Stimulated activated CD8-positive, alpha-beta memory T cell treated with anti-CD3 and anti-CD28 coated beads, Interleukin-15, amount 100 ng/mL, for 1 hour (primary cell): ENCODE measurements around the gene RXRA.

Experiments
- DNase-seq: peaks from one replicate; pipeline ENCODE4 v3.0.0-alpha.2; 2020; ENCODE audit warnings: low read depth

RXRA gene

DNA sequence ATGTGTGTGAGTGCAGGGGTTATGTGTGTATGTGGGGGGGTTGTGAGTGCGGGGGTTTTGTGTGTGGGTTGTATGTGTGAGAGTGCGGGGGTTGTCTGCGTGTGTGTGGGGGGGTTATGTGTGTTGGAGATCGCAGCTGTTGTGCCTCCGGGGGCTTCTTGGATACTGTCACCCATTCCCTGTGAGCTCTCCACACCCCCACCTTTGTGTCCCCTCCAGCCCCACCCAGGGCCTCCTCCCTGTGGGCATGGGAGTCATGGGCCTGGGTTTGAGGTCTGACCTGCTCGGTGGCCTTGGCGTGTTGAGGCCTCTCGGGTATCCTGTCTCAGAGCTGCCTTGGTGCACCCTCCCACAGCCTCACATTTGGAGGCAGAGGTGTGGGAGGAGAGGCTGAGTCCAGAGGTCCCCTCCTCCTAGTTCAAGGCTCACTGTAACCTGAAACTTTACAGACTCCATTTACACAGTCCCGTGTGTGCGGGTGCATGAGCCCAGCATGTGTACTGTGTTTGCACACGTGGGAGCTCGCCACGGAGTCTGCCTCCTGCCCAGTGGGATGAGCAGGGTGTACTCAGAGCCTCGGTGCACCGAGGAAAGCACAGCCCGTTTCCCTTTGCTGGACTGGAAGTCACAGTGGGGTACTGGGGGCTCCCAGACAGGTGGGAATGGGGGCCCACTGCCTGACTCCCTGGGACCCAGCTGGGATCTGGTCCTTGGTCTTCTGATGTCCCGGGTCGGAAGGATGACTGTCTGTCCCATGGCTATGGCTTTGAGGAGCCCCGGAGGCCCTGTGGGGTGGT is 43.4 kb downstream of the RXRA start:
- no peak for DNase-seq

DNA sequence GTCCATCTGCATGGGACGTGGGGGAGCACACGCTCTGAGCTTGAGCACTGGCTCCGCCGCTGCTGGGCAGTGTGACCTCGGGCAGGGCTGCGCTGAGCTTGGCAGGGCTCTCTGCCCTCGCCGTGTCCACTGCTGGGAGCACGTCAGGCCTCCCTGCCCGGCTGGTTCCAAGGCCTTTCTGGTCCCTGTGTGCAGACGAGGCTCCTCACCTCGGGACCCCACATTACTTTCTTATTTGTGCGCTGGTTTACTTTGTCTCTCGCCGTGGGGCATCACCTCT is 43.9 kb downstream of the RXRA start:
- DNase-seq = no peak

DNA sequence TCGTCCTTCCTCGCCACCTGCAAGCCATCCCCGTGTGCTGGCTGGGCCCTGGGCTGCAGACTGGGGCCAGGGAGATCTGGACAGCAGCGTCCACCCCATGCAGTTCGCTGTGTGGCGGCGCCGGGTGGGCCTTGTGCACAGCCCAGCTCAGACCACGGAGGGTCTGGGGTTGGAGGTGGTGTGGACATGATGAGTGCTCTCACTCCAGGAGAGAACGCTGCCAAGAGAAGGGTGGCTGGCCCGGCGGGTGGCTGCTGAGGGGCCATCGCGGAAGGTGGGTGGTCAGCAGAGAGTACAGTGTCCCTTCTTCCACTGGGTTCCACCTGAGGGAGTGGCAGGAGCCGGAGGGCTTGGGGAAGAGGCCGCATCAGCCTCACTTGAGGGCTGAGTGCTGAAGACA is 44.4 kb downstream of the RXRA start:
- DNase-seq = no peak

DNA sequence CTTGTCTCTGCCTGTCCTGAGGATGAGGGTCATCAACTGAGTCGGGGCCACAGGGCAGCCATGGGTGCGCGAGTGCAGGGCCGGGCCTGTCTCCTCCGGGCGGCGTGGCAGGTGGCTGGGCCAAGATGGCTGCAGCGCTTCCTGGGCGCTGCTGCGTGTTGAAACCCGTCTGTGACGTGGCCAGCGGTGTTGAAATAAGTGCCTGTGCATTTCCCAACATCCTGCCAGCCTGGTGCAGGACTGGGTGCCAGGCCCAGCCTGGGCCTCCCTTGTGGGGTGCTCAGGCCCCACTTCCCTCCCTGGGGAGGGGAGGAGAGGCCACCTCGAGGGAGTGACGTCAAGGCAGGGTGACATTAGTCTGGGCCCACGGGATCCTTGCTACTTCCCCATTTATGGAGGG is 45.5 kb downstream of the RXRA start:
- no peak for DNase-seq

DNA sequence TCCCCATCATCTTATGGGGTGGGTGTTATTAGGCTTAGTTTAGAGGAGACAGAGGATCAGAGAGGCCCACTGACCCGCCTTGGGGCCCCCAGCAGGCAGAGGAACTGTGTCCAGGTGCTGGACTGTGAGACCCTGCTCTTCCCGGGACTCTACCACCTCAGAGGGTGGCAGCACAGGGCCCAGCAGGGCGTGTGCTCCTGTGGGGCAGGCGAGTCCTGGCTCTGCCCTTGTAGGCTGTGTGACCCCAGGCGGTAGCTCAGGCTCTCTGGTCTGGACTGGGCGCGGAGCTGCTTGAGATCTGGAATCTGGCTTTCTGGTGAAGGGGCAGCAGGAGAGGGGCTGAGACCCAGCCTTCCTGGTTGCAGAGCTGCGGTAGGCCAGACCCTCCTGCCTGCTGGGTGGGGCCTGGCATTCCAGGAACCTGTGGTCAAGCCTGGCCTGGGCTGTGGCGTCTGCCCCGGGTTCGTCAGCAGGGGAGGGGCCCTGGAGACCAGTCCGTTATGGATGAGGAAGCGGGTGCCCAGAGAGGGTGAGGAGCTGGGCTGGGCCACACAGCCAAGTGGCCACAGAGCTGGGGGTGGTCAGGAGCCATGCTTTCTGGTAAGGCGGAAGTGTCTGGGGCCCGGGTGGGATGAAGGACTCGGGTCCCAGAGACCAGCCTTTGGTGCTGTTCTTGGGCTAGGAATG is 46.5 kb downstream of the RXRA start:
- DNase-seq = no peak

DNA sequence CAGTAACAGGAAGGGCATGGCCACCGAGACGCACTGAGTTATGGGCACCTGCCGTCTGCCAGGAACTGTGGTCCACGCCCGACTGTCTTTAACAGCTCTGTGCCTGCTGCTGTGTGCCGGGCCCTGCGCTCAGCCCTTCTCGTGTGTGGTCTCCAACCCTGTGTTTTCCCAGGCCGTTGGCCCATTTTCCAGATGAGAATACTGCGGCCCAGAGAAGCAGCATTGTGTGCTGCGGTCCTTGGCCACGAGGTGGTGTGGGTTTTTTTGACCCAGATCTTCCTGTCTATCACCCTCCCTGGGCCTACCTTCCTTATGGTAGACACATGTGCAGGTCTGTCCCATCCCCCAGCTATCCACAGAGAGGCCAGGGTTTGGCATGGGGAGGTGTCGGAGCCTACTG is 47.0 kb downstream of the RXRA start:
- no peak for DNase-seq

DNA sequence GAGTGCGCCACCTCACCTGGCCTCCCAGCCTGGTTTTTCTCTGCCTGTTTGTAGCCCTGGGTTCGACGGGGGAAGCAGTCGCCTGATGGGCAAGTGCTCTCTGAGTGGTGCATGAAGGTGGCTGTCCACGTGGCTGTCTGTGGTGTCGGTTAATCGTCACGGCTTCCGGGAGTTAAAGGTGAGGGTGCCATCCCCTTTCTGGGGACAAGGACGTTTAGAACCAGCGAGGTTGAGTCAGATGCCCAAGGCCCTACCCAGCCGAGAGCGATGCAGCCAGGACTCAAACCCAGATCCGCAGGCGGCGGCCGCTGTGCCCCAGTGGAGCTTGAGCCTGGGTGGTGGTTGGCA is 47.7 kb downstream of the RXRA start:
- no peak for DNase-seq

DNA sequence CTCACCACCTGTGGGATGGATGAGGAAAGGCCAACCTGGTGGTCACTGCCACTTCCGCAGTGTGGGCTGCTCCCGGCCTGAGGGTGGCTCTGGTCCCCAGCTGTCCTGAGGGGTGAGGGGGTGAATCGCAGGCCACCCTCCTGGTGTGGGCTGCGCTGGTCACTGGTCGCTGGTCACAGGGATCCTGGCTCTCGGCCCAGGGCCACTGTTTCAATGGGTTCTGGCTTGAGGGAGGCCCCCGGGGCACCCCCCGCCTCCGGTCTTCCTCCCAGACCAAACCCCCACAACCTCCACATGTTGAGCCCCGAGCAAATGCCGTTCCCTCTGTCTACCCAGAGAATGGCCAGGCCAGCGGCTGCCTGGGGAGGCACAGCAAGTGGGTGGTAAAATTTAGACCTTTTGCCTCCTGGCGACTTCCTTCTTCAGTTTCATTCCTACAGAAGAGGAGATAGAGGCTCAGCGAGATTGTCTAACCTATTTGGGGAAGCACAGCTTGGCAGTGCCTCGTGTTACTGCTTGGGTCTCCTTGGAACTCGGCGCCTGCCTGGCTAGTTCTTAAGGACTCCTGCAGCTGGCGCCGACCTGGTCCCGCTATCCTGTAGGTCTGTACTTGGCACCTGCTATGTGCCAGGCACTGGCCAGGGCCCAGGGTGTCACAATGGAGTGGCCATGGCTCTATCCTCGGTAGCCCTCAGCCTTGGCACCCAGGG is 48.2 kb downstream of the RXRA start:
- DNase-seq = no peak

DNA sequence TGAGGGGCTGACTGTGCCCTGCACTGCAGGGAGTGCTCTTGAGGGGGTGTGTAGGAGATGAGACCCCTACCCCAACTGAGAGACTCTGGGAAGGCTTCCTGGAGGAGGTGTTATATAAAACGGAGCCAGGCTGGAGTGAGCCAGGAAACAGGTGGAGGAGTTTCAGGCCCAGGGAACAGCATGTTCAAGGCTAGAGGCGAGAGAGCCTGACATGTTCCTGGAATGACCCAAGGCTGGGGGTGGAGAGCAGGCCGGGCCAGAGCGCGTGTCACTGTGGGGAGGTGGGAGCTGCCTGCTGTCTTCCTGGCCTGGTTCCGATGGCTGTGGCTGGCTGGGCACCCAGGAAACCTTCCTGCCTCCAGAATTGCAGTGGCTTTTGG is 48.7 kb downstream of the RXRA start:
- DNase-seq = no peak

DNA sequence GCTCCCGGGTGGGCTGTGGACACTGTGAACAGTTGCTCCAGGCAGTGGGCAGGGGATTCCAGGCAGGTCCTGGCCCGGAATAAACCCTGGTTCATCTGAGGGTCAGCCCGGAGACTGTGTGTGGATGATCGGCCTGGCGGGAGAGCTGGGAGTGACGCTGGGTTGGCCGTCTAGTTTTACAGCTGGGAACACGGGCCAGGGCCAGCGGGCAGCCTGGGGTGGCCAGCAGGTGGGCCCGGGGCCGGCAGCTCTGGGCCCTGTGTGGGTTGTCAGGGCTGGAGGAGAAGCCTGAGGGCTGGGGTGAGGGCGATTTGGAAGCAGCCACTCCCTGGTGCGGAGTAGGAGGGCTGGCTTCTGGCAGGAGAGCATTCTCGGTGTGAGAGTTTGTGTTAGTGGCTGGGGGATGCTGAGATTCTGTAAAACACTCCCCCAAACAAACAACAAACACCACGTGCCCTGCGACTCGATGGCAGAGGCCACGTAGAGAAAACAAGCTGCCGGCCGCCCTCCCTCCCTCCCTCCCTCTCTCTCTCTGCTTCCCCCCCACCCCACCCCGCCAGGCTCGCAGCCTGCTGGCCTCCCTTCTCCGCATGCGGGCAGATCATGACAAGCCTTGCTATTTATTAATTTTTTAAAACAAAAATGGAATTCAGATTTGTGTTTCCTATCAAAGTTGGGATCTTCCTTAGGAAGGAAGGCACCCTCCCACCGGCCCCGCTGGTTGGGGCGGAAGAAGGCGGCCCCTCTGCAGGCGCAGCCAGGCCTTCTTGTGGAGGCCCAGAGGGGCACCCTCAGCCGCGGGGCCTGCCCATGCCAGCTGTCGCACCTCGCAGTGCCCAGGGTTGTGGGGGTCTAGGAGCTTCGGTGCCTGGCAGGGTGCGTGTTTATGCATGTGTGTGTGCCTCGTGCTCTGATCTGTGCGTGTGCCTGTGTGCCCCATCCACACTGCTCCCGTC is 49.5 kb downstream of the RXRA start:
- DNase-seq = no peak

DNA sequence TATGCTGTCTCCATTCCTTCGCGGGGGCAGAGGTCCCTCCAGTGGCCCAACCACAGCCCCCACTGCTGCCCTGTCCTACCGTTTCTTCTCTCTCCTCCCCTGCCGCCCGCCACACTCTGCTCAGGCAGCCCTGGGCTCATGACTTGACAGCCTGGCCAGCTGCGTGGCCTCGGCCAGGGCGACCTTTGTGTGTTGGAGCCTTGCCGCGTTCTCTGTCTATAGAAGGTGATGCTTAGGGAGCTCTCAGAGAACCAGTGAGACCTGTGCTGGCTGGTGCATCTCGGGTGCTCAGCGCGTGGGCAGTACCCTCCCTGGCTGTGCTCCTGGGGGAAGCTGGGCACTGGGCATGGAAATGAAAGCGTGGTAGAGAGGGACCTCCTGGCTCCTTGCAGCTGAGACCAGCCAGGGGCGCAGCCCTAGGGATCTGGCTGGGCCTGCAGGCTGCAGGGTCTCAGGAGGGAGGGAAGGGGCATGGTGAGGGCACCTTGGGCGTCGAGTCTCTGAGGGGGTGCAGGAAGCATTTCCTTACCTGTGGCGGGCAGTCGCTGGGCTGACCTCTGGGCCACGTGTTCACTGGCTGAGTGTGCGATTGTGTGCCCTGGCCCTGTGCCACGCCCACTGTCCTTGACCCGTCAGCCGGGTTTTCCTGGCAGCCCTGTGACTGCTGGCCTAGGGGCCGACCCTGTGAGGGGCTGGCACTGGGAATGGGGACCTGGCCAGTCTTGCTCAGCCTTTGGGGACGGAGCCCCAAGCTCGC is 50.3 kb downstream of the RXRA start:
- DNase-seq = no peak

DNA sequence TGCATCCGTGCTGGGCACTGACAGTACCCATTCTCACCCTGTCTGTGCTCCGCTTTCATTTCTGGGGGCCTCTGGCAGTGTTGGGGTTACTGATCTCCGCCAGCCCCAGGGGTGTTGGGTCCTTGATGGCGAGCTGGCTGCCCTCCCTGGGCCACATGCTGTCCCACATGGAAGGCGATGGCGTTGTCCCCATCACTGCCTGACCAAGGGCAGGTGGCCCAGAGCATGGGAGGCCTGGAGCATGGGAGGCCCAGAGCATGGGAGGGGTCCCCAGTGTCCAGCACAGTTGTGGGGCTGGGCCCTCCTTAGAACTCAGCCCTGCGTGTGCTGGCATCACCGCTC is 50.9 kb downstream of the RXRA start:
- no peak for DNase-seq

DNA sequence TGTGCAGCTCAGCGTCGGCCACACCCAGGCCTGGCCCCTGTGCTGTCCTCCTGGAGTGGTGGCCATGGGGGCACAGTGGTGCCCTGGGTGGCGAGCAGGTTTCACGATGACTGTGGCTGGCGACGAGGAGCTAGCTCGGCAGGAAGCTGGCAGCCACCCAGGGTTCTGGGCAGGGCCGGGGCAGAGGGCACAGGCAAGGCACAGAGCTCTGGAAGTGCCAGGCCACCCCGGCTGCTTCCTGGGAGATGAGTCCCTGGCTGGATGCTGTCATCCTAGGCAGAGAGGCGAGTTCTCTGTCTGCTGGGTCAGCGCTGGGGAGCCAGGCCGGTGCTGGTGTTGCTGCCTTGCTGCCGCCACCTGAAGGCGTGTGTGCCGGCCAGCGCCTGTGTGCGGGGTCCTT is 51.7 kb downstream of the RXRA start:
- no peak for DNase-seq

DNA sequence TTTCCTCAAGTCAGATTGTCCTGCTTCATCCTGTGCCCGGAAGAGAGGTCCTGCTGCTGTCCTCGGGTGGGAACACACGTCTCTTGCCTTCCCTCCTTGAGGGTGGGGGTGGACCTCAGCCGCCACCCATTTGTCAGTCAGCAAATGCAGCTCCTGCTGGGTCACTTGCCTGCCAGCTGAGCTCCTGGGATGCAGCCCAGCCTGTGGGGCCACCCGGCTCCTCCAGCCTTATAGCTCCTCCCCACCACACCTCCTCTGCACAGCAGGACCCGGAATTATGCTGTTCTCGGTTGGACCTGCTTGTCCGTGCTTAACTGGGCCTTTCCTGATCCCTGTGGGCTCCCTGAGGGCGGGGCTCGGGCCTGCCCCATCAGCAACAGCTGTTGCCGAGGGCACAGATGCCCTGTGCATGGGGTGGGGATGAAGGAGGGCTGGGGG is 52.7 kb downstream of the RXRA start:
- no peak for DNase-seq

DNA sequence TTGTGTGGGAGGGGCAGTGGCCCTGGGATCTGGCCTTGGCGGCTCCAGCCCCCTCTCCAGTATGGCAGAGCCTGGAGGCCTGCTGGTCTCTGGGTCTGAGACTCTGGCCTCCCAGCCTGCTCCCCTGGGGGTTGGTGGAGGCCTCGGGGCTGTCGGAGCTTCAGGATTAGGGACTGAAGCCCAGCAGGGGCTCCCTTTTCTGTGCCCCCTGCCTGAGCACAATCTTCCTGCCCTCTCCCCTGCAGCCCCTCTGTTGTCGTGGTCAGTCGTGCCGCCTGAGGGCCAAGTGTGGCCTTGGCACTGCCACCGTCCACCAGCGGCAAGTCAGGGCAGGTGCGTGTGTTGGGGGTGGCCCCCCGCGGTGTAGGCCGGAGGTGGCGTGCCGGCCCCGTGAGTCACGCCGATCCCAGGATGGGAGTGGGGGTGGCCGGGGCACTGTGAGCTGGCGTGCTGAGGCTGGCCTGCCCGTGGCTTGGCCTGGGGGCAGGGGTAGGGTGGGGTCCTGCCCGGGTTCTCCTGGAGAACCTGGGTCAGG is 53.6 kb downstream of the RXRA start:
- DNase-seq = no peak

DNA sequence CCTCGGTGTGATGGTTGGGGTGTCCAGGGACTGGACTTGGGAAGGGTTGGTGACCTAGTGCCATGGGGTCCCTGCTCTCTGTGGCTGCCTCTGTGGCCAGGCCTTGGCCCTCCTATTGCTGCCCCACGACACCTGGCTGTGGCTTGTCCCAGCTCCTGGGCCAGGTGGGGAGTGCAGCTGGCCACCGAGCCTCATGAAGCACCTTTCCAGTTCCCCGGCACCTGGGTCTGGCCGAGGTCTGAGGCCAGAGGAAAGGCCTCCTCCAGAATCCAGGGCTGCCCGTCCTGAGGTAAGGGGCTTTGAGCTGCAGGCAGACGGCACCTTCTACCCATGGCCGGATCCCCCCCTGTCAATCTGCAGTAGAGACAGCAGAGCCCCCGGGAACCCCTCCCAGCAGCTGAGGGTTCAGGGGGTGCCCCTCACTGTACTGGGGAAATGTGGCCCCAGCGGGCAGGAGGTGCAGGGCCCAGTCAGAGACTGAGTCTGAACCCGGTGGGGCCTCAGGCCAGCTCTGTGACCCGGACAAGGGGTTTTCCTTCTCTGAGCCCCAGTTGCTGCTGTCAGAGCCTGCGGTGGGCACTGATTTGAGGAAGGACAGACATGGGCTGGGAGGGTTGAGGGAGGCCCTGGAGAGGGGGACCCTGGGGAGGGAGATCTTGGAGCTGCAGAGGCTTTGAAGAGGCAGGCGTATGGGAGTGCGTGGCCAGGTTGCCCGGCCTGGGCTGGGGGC is 54.5 kb downstream of the RXRA start:
- DNase-seq = no peak

DNA sequence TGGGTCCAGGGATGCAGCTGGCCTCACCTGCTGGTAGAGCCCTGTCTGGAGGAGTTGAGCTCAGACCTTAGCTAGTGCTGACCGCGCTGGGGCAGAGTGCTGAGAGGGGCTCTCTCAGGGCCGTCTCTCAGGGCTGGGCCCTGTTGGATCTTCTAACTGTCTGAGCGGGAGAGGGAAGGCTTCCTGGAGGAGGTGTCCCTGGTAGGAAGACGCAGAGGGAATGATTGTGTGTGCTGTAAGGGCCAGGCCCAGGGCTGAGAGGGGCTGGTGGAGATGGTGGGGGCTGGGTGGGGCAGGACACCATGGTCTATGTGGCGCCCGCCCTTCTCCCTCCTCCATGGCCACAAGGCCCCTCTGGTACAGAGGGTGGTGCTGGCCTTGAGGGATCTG is 55.0 kb downstream of the RXRA start:
- DNase-seq = no peak

DNA sequence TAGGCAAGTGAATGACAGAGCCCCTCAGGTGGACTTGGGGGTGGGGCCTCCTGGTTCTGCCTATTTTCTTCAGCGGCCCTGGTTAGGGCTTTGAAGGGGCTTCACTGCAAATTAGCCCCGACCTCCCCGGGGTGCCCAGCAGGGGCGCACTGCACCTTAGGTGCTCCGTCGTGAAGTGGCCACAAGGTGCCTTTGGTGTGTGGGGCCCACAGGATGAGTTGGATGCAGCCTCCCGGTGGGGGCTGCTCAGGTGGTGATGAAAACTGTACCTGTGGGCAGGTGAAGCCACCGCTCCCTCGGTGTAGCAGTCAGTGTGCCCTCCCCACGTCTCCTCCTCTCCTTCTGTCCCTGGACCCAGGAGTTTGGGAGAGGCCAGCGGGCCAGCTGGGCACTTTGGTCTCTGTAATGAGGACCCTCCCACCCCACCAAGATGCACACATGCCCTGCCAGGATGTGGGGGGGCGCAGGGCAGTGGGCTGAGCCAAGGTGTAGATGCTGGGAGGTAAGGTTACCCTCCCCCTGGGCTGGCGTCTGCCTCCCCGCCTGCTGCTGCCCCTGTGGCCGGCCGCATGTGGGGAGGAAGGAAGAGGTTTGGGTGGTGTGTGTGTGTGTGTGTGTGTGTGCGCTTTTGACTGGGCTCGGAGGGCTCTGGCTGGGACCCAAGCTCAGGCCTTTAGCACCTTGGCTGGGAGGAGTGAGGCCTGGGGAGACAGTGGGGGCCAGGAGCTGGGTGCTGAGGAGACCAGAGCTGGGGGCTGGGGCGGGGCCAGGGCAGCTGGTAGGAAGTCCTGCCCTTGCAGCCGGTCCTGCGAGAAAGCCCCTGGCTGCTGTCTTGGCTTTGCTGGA is 55.6 kb downstream of the RXRA start:
- DNase-seq = no peak

DNA sequence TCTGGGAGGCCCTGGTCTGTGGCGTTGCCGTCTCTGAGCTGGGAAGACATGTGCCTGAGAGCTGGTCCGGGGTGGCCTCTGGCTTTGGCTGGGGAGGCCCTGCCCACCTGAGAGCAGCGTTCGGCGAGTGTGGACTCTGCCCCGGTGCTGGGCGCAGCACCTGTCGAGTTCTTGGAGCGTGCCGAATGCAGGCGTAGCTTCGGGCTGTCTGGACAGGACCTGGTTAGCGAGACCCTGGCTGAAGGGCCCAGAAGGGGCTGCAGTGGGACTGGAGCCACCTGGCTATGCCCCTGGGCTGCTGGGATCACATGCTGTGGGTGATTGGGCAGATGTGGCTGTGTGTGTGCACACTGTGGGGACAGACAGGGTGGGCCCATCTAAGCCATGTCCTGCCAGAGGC is 56.5 kb downstream of the RXRA start:
- DNase-seq = no peak

DNA sequence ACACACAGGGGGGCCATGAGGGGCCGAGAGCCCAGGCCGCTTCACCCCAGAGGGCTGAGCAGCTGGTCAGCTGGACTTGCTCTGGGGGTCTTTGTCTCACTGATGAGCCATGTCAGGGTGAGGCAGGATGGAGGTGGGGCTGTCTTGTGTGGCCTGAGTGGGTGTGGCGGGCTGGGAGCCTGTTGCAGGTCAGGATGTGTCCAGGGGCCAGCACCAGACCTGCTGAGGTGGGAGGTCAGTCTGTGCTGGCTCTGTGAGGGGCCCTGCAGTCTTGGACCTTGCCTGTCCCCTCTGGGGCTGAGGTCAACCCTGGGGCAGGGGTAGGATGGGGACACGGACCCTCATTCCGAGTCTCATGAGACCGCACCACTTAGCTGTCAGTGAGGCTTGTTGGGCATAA is 56.9 kb downstream of the RXRA start:
- no peak for DNase-seq
